Adrenal gland (tissue), 12 donors: ENCODE results near the gene CPN2. TPM values are rescaled to one million over a fixed set of nuclear protein-coding genes. Genes with fewer than 3 reads are reported as not detected.
A peak's percentile ranks its signal among the peaks of the same experiment; 100 is the strongest.

Experiments used
- DNase-seq, 7 donors: peaks; one replicate each; pipeline ENCODE4 v3.0.0-alpha.2; 2019 to 2020
- H3K27ac ChIP-seq, 5 donors: fragments of 200-600 bp; sonication (generic) in 4 of 5; 1 replicate in 3 of 5; 2 replicates in 2 of 5; pipeline versions ENCODE4 v1.5.1 to v1.8.0; 2016 to 2020; ENCODE audit warnings: mild to moderate bottlenecking in 1 of 5
- H3K27me3 ChIP-seq: fragments of 200-600 bp; 2 replicates; pipeline ENCODE4 v1.8.0; 2021
- H3K36me3 ChIP-seq, 2 donors: fragments of 200-600 bp; replicated peaks in 1 of 2; 1 replicate in 1 of 2; 2 replicates in 1 of 2; pipeline versions ENCODE4 v1.5.1 to v1.8.0; 2018 to 2022
- H3K4me1 ChIP-seq, 2 donors: fragments of 200-600 bp; replicated peaks in 1 of 2; 1 replicate in 1 of 2; 2 replicates in 1 of 2; pipeline versions ENCODE4 v1.5.1 to v1.8.0; 2018 to 2021
- H3K4me3 ChIP-seq, 4 donors: fragments of 200-600 bp; sonication (generic) in 3 of 4; one replicate each; pipeline ENCODE4 v1.5.1; 2016 to 2018
- H3K9me3 ChIP-seq, 3 donors: fragments of 200-600 bp; sonication (generic) in 1 of 3; replicated peaks in 1 of 3; 1 replicate in 2 of 3; 2 replicates in 1 of 3; pipeline versions ENCODE4 v1.5.1 to v1.8.0; 2016 to 2021
- CTCF ChIP-seq, 6 experiments: fragments of 450-650 bp in 4 of 6; fragments of 200-600 bp in 2 of 6; sonication (generic) in 1 of 6; IDR thresholded peaks; 1 replicate in 5 of 6; 2 replicates in 1 of 6; pipeline versions ENCODE4 v1.5.1 to v1.8.0; 2016 to 2021; ENCODE audit warnings: antibody characterized with exemption in 6 of 6, mild to moderate bottlenecking in 2 of 6, moderate library complexity in 1 of 6
- POLR2A ChIP-seq, 2 donors: fragments of 450-650 bp; IDR thresholded peaks; one replicate each; pipeline ENCODE4 v1.6.1; 2017; ENCODE audit warnings: antibody characterized with exemption in 2 of 2, mild to moderate bottlenecking in 2 of 2, moderate library complexity in 1 of 2
- WGBS, 4 donors: extraction: QIAGEN DNeasy Blood & Tissue Kit in 2 of 4; methylation state at CpG; one replicate each; pipeline versions ENCODE4 v1.1.5 to v1.1.7; 2013 to 2017; 5-methylcytosine and 5-hydroxymethylcytosine counted together
- intact Hi-C, 2 donors: fragments of 100-400 bp; cut with DNase I; formaldehyde crosslinking; loops; one replicate each; pipeline versions ENCODE4 v1.14.1 to v1.15.0; 2022 to 2023
- polyA plus RNA-seq, 3 donors: library from polyadenylated mRNA; stranded (reverse); fragments of 200-250 nt in 2 of 3; fragments of 350-450 nt in 1 of 3; fragmentation: Illumina TruSeq in 1 of 3; extraction: RNeasy Lipid Tissue Mini Kit (QIAGEN cat#74804) in 1 of 3; gene quantifications; one replicate each; pipeline ENCODE4 v1.2.3, GENCODE V29; 2013 to 2014
- total RNA-seq, 9 donors: library from RNA; depleted of rRNA in 4 of 9; stranded (reverse); fragments of >200 nt in 4 of 9; fragments of 120-200 nt in 1 of 9; fragmentation: NEBNext Ultra II Directional in 1 of 9; extraction: Animal tissue kit (Norgen Biotek cat#: 25700) in 1 of 9; gene quantifications; one replicate each; pipeline versions ENCODE4 v1.1.0 to v1.2.4, GENCODE V29; 2013 to 2023
- donor health status: healthy with polysubstance abuse.
- donor health status: Bipolar disorder and iron deficiency.
- donor health status: DM: yes; HTN: yes; CAD: no.
- donor health status: DM: no; HTN: no; CAD: no.
- donor health status: DM: no; HTN: no; CAD: no.
- donor health status: DM: yes; HTN: yes; CAD: no.

The CPN2 gene
- total and polyA plus RNA-seq, 12 donors: 0.32 to 14.3 (median 3.1) TPM

DNA sequence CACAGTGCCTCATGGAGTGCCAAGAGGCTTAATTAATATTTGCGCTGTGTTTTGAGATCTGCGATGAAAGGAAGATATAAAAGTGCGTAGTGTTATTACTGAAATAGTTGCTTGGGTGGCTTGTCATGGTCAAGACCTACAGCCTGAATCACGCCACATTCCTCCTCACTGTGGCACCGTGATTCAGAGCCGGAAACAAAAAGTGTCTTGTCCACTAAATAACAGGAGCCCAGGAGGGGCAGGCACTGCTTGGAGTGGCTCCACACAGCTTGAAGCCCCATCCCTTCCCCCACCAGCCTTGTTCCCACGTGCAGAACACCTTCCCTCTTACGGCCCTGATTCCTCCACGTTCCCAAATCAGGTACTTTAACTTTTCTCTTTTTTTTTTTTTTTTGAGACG, 19.6 kb upstream of the CPN2 start:
- Histone ChIP-seq H3K27me3 (peaks cover 7% of the 10 kb centered on the region), H3K36me3 (no peaks in the 10 kb centered on the region), H3K4me1 (no peaks in the 10 kb centered on the region), H3K9me3 (no peaks in the 10 kb centered on the region), H3K4me3 (no peak overlapping the region), H3K27ac (no peak overlapping the region)
- intact Hi-C loops: no loop called here
- TF ChIP-seq CTCF (IDR thresholded peaks at IDR 0.05) (no peak), POLR2A (IDR thresholded peaks at IDR 0.05) (no peak)
- DNase-seq: no peak
- 62 to 88% (median 76%) methylated on average over 10 of the region's 10 CpGs for WGBS, 4 donors

GRCh38 chr3:194369522-194370279, 18.6 kb upstream of the CPN2 start, which contains the start of gene LRRC15:
Gene LRRC15, minus strand, starts transcription at chr3:194369743. Its CDS starts 8,700 bp downstream, at chr3:194361043.
- no peak within 1 kb of the TSS for H3K4me3 ChIP-seq
- DNase-seq: peak; percentile 40 to 81 (median 72)
- TF ChIP-seq POLR2A (IDR thresholded peaks at IDR 0.05): no peak
- no peak for TF ChIP-seq CTCF (IDR thresholded peaks at IDR 0.05)
- H3K36me3 ChIP-seq: no peaks in the 10 kb centered on the region
- intact Hi-C loops: no loop called here
- no peak within 1 kb of the TSS for H3K27ac ChIP-seq
- H3K4me1 ChIP-seq: no peaks in the 10 kb centered on the region
- no peaks in the 10 kb centered on the region for H3K9me3 ChIP-seq
- peaks cover 7% of the 10 kb centered on the region for H3K27me3 ChIP-seq
- 3 to 14% (median 9%) methylated on average over 17 to 21 of the region's 21 CpGs for WGBS, 4 donors

- Histone ChIP-seq H3K27ac (no peak overlapping the region), H3K9me3 (no peaks in the 10 kb centered on the region), H3K36me3 (no peaks in the 10 kb centered on the region), H3K27me3 (peaks cover 7% of the 10 kb centered on the region), H3K4me1 (no peaks in the 10 kb centered on the region), H3K4me3 (no peak overlapping the region)
- 71 to 87% (median 79%) methylated on average over 4 to 6 of the region's 6 CpGs for WGBS, 4 donors
- no peak for DNase-seq
- TF ChIP-seq POLR2A (IDR thresholded peaks at IDR 0.05): no peak
- no peak for TF ChIP-seq CTCF (IDR thresholded peaks at IDR 0.05)
- intact Hi-C loops: no loop called here
Measured at GRCh38 chr3:194368918-194369317, 17.8 kb upstream of the CPN2 start.

GRCh38 chr3:194367992-194368841, 17.1 kb upstream of the CPN2 start:
- 61 to 77% (median 65%) methylated on average over 11 to 18 of the region's 18 CpGs for WGBS, 4 donors
- Histone ChIP-seq H3K36me3 (no peaks in the 10 kb centered on the region), H3K4me1 (no peaks in the 10 kb centered on the region), H3K27me3 (peaks cover 7% of the 10 kb centered on the region), H3K27ac (no peak overlapping the region), H3K9me3 (no peaks in the 10 kb centered on the region), H3K4me3 (no peak overlapping the region)
- TF ChIP-seq CTCF (IDR thresholded peaks at IDR 0.05): no peak
- no peak for TF ChIP-seq POLR2A (IDR thresholded peaks at IDR 0.05)
- intact Hi-C loops: no loop called here
- DNase-seq: peak in 1 of 7 donors; percentile 15
